ACHN (cell line): ENCODE measurements around the gene RMND1.
A peak's percentile ranks its signal among the peaks of the same experiment; 100 is the strongest.
"Not testable (repeated sequence)": the region's sequence is repeated elsewhere in the genome, so short reads cannot be mapped to it uniquely, and the experiment has no call there.

Experiments used
- DNase-seq: peaks from one replicate; pipeline ENCODE4 v3.0.0-alpha.2; 2015
- in situ Hi-C: cut with HindIII; loops from 2 replicates; pipeline ENCODE4 v1.10.0; 2017; ENCODE audit warnings: low sequenced_read_pairs, low pct_ligation_motif_present, low pct_unique_long_range_greater_than_20kb

RMND1 gene

DNA sequence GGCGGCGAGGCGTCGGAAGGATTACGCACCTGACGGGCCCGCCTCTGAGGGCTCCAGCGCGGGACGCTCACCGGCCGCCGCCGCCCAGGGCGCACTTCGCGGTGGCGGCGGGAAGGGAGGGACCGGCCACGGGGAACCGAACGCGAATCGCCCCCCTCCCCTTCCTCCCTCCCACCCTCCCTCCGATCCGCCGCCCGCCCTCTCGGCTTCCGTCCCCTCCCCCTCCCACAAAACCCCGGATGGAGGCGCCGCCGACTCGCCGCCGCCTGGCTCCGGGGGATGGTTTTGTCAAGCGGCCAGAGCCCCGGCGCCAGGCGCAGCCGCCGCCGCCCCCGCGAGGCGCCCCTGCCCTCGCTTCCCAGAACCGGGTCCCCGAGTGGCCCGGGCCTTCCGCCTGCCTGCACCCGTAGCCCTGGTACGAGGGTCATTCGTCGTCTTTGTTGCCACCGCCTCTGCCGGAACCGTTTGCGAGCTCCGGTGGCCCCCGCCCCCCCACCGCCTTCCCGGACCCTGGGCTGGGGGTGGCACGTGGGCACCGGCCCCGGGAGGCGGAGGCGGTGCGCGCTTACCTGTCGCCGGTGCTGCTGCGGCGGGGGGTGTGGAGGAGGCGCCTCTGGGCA is 61.0 kb downstream of the RMND1 start:
- in situ Hi-C loops, result no loop called here
- peak; percentile 69 for DNase-seq

GRCh38 chr6:151390276-151390850 is 61.6 kb downstream of the RMND1 start:
- peak; percentile 97 for DNase-seq
- in situ Hi-C loops, result no loop called here

DNA sequence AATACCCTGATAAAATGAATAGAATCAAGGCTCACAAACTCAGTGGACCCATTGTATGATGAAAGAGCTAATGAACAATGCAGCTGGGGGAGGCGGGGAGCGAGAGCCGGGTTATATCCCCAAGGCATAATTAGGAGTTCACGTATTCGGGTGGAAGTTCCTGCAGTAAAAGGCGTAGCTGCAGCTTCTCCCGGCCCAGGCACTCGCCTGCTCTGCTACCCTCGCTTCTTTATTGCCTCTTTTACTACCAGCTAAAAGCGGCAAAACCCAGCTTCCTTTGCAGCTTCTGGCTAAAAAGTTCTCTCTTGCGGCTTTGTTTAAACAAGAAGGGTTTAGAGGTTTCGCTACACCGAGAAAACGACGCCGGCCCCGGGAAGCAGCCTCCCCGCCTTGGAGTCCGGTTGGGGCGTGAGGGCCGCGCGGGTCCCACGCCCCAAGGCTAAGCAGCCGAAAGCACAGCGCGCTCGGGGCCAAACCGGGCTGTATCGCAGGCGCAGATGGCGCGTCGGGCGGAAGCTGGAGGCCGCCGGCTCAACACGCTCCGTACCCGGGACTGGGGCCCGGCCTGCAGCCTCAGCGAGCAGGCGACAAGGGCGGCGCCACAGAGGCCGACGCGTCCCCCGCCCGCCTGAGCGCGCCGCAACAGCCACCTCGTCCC is 62.2 kb downstream of the RMND1 start:
- in situ Hi-C loops, result no loop called here

DNA sequence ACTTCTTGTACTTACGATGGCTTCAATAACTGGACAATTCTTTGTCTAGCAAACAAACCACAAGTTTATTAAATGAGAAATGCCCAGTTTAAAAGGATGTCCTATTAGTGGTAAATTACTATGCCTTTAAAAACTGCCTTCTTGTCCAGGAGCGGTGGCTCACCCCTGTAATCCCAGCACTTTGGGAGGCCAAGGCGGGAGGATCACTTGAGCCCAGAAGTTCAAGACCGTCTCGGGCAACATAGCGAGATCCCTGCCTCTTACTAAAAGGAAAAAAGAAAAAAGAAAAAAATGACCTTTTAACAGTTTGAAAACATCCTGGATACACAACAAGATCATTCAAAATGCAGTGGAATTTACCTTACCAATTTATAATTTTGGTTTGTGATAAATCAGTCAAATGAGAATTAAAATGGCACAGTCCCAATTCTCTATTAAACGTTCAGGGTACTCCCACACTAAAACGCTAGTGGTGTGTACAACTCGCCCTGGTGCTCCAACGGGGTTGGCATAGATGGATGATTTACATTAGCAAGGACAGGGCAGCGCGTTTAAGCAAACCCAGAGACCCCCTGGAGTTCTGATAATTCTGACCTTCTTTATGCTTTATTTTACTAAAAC is 62.8 kb downstream of the RMND1 start:
- no peak for DNase-seq
- in situ Hi-C loops, result no loop called here

More for the DNA sequence above, 62.2 kb downstream of the RMND1 start:
- peak; percentile 53 for DNase-seq

DNA sequence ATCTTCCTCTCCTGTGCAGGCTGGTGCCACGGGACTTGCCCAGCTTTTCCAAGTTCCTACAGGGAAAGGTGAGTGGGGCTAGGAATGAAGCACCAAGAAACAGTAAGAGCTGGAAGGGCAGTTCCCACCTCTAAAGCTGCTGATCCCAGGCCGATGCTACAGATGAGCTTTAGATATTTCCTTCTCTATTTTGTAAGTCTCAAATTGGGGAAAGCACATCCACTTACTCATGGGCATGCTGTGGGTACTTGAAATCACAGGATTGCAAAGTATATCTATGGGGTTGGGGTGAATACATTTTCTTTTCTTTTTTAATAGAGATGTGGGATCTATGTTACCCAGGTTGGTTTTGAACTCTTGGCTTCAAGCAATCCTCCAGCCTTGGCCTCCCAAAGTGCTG is 63.7 kb downstream of the RMND1 start:
- no peak for DNase-seq
- in situ Hi-C loops, result no loop called here

DNA sequence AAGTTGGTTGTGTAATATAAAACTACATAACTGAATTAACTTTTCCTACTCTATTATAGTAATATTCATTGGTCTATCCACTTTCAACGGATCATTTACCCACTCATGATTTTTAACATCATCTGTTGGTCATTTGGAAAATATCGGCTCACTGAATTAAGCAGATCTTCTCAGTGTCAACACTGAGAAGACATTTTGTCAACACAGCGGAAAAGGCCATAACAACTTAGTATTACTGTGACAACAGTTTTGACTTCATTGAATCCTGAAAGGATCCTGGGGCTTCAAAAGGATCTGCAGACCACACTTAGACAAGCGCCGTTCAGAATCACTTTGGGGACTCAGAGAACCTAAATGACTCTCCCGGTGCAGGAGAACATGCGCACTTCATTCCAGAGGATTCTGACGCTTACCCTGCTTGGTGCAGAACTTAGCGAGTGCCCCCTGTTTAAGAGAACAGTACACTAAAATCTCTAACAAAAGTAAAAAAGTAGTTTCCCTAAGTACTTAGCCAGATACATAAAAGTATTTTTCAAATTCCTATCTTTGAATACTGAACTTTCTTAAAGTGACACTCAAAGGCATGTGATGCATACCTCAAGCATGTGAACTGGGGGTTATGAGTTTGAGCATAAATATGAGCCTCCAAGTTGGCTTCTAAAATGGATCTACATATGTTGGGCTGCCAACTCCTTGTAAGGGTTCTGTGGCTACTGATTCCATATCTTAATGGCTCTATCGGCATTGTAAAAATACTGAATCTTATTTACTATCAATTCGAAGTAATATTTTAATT is 64.6 kb downstream of the RMND1 start:
- in situ Hi-C loops, result no loop called here
- DNase-seq, result no peak

DNA sequence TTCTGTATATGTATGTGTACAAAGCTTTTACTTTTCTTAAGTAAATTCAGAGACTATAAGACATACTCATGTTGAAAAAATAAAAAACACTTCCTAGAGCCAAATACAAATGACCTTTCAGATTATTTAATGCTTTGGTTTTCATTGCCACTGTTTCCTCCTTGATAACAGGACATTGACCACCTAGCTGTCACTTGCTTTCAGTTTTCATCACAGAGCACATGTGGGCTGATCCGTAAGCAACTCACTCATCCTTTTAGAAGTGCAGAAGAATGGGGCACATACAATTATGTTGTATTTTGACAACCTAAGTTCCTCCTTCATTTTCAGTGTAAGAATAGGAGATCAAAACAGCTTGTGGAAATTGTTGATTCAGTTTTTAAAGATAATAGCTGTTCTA is 66.7 kb downstream of the RMND1 start:
- in situ Hi-C loops, result no loop called here
- DNase-seq, result no peak

GRCh38 chr6:151384151-151384550 is 67.8 kb downstream of the RMND1 start:
- in situ Hi-C loops, result no loop called here
- no peak for DNase-seq

- DNase-seq, in situ Hi-C loops: not testable (repeated sequence)
These were observed 69.3 kb downstream of the RMND1 start for GRCh38 chr6:151382631-151383030.

DNA sequence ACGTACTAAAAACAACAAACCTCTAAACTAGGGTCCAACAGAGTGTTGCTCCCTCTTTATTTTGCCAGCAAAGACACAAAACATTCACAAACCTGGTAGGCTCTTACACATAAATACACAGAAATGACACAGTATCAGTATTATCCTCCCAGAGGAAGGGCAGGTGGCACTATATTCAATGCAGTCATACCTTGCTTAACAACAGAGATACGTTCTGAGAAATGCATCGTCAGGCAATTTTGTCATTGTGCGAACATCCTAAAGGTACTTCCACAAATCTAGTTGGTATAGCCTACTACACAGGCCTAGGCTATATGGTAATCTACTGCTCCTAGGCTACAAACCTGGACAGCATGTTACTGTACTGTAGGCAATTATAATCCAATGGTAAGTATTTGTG is 70.2 kb downstream of the RMND1 start:
- DNase-seq, result no peak
- in situ Hi-C loops, result no loop called here

DNA sequence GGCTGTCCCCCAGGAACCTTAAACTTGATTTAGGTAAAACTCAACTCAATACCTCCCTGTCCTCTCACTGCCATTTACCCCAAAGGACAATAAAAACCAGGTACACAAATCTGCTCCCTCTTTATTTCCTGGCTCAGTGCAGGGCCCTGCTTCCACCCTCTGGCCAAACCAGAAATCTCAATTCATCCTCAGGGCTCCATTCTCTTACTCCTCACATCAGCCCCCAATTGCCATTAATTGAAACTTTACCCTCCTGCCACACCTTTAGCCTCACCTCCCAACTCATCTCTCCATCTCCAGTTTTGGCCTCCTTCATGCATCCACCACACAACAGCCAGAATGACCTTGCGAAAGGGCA is 71.1 kb downstream of the RMND1 start:
- no peak for DNase-seq
- in situ Hi-C loops, result no loop called here

DNA sequence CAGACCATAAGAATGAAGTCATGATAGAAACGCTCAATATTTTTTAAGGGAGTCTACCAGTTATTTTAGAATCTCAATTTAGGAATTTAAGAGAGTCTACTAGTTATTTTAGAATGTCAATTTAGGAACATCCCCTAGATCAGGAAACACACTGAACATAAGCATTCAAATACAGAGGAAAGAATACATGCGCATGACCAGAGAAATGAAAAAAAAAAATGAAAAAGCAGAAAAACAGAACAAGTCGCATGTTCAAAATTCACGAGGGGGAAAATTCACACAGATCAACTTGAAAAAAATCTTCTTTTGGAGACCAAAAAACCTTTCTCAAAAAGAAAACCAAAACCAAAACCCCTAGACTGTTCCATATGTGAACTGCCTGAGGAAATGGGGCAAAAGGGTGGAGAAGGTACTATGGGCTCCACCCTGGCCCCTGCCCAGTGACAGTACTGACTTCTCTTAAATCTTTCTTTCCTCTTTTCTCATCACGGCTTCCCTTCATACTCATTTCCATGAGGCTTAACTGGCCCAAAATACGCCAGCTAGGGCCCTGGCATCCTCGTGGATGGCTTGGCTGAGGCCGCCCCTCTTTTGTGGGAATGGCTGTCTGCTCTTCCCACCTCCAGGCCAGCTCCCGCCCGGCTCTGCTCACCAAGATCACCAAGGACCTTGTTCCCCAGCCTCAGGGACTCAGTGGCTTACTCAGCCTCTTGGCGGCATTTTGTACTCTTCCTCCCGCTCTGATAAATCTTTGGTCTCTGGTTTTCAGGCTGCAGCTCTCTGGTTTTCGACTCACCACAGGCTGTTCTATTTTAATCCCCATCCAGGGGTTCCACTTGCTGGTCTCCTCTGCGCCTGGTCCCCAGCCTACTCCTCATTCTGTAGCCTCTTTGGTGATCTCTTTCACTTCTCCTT is 71.7 kb downstream of the RMND1 start:
- DNase-seq, result no peak
- in situ Hi-C loops, result no loop called here

GRCh38 chr6:151377095-151377494 is 74.8 kb downstream of the RMND1 start:
- no peak for DNase-seq
- in situ Hi-C loops, result no loop called here

DNA sequence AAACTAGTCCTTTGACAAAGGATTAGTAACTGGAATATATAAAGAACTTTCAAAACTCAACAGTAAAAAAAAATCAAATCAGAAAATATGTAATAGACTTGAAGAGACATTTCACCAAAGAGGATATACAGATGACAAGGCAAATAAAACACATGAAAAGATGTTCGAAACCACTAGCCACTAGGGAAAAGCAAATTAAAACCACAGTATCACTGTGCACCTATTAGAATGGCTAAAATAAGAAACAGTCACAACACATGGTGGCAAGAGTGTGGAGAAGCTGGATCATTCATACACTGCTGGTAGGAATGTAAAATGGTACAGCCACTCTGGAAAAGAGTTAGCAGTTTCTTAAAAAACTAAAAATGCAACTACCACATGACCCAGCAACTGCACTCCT is 75.5 kb downstream of the RMND1 start:
- in situ Hi-C loops, result no loop called here
- no peak for DNase-seq

DNA sequence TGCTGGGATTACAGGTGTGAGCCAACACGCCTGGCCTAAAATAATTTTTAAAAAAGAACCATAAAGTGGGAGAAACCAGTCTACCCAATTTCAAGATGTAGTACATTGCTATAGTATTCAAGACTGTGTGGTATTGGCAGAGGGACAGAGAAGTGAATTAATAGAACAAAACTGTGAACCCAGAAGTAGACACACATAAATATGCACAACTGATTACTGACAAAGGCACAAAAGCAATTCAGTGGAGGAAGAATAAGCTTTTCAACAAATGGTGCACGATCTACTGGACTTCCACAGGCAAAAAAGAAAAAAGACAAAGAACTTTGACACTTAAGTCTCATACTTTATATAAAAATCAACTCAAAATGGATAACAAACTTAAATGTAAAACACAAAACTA is 76.1 kb downstream of the RMND1 start:
- DNase-seq, result no peak
- in situ Hi-C loops, result no loop called here

DNA sequence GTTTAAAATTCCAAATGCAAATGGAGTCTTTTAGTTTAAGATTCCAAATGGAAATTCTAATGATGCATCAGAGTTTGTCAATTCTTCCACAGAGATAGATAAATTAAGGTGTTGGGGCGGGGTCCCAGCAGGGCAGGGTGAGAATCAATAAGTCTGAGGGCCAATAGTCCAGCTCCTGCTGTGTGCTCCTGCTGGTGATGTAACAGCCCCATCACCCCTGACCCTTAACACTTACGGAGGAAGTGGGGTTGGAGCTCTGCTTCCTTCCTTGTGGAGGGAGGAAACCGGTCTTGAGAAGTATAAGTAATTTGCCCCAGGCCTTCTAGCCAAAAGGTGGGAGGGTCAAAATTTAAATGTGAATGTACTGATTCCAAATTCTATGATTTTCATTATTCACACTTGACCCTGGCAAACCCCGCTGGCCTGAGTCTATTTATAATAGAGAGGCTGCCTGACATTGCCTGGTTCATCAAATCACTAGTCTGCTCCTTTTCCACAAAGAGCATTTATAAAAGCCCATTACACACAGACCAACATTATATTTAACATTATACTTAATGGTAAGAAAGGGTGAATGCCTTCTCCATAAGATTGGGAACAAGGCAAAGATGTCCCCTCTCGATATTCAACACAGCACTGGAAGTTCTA is 77.8 kb downstream of the RMND1 start:
- in situ Hi-C loops, result no loop called here
- no peak for DNase-seq

GRCh38 chr6:151372164-151372563 is 79.8 kb downstream of the RMND1 start:
- in situ Hi-C loops, result no loop called here
- no peak for DNase-seq
